ENCODE data around the gene PPP1R8.

GRCh38 chr1:27891196-27891889 lies 60.8 kb downstream of the PPP1R8 start:
- TF ChIP-seq CTCF (conservative IDR thresholded peaks at IDR 0.05; ENCODE audit: low read length): peak; percentile 57
- TF ChIP-seq EZH2phosphoT487 (IDR thresholded peaks at IDR 0.05; ENCODE audit: borderline replicate concordance, low read depth, low read length): no peak
